ENCODE results near the gene PAQR7. TPM values are rescaled to one million over a fixed set of nuclear protein-coding genes. Genes with fewer than 3 reads are reported as not detected.
A peak's percentile ranks its signal among the peaks of the same experiment; 100 is the strongest.

PAQR7 gene
- 4.0 and 5.7 TPM in 2 replicates for total RNA-seq (2014; rRNA removed; shearing (Covaris generic))

GRCh38 chr1:25875154-25875855 is at the start of gene PAQR7:
PAQR7 (minus strand) TSS chr1:25875708; CDS start chr1:25863839, 11,869 bp downstream.
- DNase-seq (ENCODE audit: low spot score) = peak; percentile 71

GRCh38 chr1:25924454-25924853 is 48.9 kb upstream of the PAQR7 start:
- no peak for DNase-seq (ENCODE audit: low spot score)

- no peak for DNase-seq (ENCODE audit: low spot score)
Observed at GRCh38 chr1:25922971-25923552, 47.6 kb upstream of the PAQR7 start.

GRCh38 chr1:25922056-25922970 is 46.8 kb upstream of the PAQR7 start:
- no peak for DNase-seq (ENCODE audit: low spot score)

GRCh38 chr1:25918615-25919014 is 43.1 kb upstream of the PAQR7 start:
- DNase-seq (ENCODE audit: low spot score) = no peak

- no peak for DNase-seq (ENCODE audit: low spot score)
Observed at GRCh38 chr1:25917996-25918395, 42.5 kb upstream of the PAQR7 start.

- no peak for DNase-seq (ENCODE audit: low spot score)
Observed at GRCh38 chr1:25916460-25916859, 41.0 kb upstream of the PAQR7 start.

- no peak for DNase-seq (ENCODE audit: low spot score)
Observed at GRCh38 chr1:25914074-25914995, 38.8 kb upstream of the PAQR7 start.

- DNase-seq (ENCODE audit: low spot score) = no peak
Observed at GRCh38 chr1:25913206-25913605, 37.7 kb upstream of the PAQR7 start.

- DNase-seq (ENCODE audit: low spot score) = no peak
Observed at GRCh38 chr1:25912076-25912831, 36.7 kb upstream of the PAQR7 start.

GRCh38 chr1:25911162-25911561 is 35.7 kb upstream of the PAQR7 start:
- no peak for DNase-seq (ENCODE audit: low spot score)

GRCh38 chr1:25909040-25909439 is 33.5 kb upstream of the PAQR7 start:
- DNase-seq (ENCODE audit: low spot score) = no peak

GRCh38 chr1:25908161-25908560 is 32.7 kb upstream of the PAQR7 start:
- no peak for DNase-seq (ENCODE audit: low spot score)

GRCh38 chr1:25907601-25908000 is 32.1 kb upstream of the PAQR7 start:
- no peak for DNase-seq (ENCODE audit: low spot score)

- peak; percentile 26 for DNase-seq (ENCODE audit: low spot score)
Observed at GRCh38 chr1:25906644-25907300, 31.3 kb upstream of the PAQR7 start.

GRCh38 chr1:25905680-25906643 is 30.5 kb upstream of the PAQR7 start, which contains the start of gene STMN1:
STMN1 (minus strand) TSS chr1:25906419; CDS start chr1:25904676, 1,743 bp downstream.
- peak; percentile 87 for DNase-seq (ENCODE audit: low spot score)

- peak; percentile 87 for DNase-seq (ENCODE audit: low spot score)
Observed at GRCh38 chr1:25904943-25905679, 29.6 kb upstream of the PAQR7 start.

- no peak for DNase-seq (ENCODE audit: low spot score)
Observed at GRCh38 chr1:25903986-25904385, 28.5 kb upstream of the PAQR7 start.
